Kidney epithelial cell (primary cell): ENCODE data around the gene DPF3. TPM values are rescaled to one million over a fixed set of nuclear protein-coding genes. Genes with fewer than 3 reads are reported as not detected.

Experiments
- DNase-seq: peaks from one replicate; pipeline ENCODE4 v3.0.0-alpha.2; 2010; ENCODE audit warnings: low read depth
- H3K27me3 ChIP-seq: 2 replicates; pipeline ENCODE4 v1.6.0; 2011; ENCODE audit warnings: low read length; ENCODE audit not compliant: control insufficient read depth, insufficient read depth
- H3K36me3 ChIP-seq: 2 replicates; pipeline ENCODE4 v1.5.1; 2011; ENCODE audit warnings: low read length; ENCODE audit not compliant: control insufficient read depth, insufficient read depth
- H3K4me3 ChIP-seq: 2 replicates; pipeline ENCODE4 v1.5.1; 2011; ENCODE audit warnings: low read depth, mild to moderate bottlenecking, control low read depth, low read length
- CTCF ChIP-seq: IDR thresholded peaks from 2 replicates; pipeline ENCODE4 v1.5.1; 2011; ENCODE audit warnings: mild to moderate bottlenecking, moderate library complexity, low read length, control low read depth, inconsistent platforms; ENCODE audit not compliant: insufficient read depth, poor library complexity, severe bottlenecking
- total RNA-seq: library from RNA; depleted of rRNA; stranded (reverse); fragments of >200 nt; gene quantifications from 2 replicates; pipeline ENCODE4 v1.2.3, GENCODE V29; 2015

DPF3 gene
- total RNA-seq, 1 donor from 2014 or later = 0.79 TPM

- TF ChIP-seq CTCF = no peak
- no peak for DNase-seq
- H3K4me3 ChIP-seq = no peak overlapping the region
- H3K36me3 ChIP-seq = no peaks in the 10 kb centered on the region
- H3K27me3 ChIP-seq = no peaks in the 10 kb centered on the region
Measured at GRCh38 chr14:72747652-72748051, 146.2 kb downstream of the DPF3 start.

- no peak for DNase-seq
- no peak for TF ChIP-seq CTCF
- Histone ChIP-seq H3K36me3 (no peaks in the 10 kb centered on the region), H3K4me3 (no peak overlapping the region), H3K27me3 (no peaks in the 10 kb centered on the region)
Measured at GRCh38 chr14:72745991-72746980, 147.6 kb downstream of the DPF3 start.

- peak; percentile 21 for DNase-seq
- H3K36me3 ChIP-seq = no peaks in the 10 kb centered on the region
- no peak for TF ChIP-seq CTCF
- no peaks in the 10 kb centered on the region for H3K27me3 ChIP-seq
- no peak overlapping the region for H3K4me3 ChIP-seq
Measured at GRCh38 chr14:72745546-72745945, 148.4 kb downstream of the DPF3 start.

GRCh38 chr14:72744416-72745120 is 149.3 kb downstream of the DPF3 start:
- no peak for TF ChIP-seq CTCF
- no peaks in the 10 kb centered on the region for H3K36me3 ChIP-seq

GRCh38 chr14:72743626-72744025 is 150.3 kb downstream of the DPF3 start:
- DNase-seq = no peak
- no peak for TF ChIP-seq CTCF
- Histone ChIP-seq H3K36me3 (no peaks in the 10 kb centered on the region), H3K27me3 (no peaks in the 10 kb centered on the region), H3K4me3 (no peak overlapping the region)

More at GRCh38 chr14:72744416-72745120, 149.3 kb downstream of the DPF3 start:
- Histone ChIP-seq H3K27me3 (no peaks in the 10 kb centered on the region), H3K4me3 (no peak overlapping the region)
- no peak for DNase-seq
